ENCODE data around the gene UBE2Q1.

The UBE2Q1 gene

DNA sequence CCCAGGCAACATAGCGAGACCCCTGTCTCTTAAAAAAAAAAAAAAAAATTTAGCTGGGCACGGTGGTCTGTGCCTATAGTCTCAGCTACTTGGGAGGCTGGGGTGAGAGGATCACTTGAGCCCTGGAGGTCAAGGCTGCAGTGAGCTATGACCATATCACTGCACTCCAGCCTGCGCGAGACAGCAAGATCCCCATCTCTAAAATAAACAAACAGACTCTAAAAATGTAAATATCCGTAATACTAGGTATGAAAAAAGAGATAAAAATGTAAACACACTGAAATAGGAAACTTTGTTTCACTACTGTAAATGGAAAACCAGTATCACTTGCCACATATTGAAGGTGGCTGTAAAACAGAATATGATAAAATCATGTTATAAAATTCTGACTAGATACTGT lies 32.3 kb upstream of the UBE2Q1 start:
- no peak for DNase-seq
- Histone ChIP-seq H3K27me3 (no peaks in the 10 kb centered on the region), H3K4me1 (peaks cover 8% of the 10 kb centered on the region), H3K36me3 (peaks cover 94% of the 10 kb centered on the region), H3K9me3 (no peaks in the 10 kb centered on the region), H3K4me3 (ENCODE audit: low read depth, low read length) (no peak overlapping the region)
- TF ChIP-seq, protein P1, sequence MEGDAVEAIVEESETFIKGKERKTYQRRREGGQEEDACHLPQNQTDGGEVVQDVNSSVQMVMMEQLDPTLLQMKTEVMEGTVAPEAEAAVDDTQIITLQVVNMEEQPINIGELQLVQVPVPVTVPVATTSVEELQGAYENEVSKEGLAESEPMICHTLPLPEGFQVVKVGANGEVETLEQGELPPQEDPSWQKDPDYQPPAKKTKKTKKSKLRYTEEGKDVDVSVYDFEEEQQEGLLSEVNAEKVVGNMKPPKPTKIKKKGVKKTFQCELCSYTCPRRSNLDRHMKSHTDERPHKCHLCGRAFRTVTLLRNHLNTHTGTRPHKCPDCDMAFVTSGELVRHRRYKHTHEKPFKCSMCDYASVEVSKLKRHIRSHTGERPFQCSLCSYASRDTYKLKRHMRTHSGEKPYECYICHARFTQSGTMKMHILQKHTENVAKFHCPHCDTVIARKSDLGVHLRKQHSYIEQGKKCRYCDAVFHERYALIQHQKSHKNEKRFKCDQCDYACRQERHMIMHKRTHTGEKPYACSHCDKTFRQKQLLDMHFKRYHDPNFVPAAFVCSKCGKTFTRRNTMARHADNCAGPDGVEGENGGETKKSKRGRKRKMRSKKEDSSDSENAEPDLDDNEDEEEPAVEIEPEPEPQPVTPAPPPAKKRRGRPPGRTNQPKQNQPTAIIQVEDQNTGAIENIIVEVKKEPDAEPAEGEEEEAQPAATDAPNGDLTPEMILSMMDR (IDR thresholded peaks at IDR 0.05; ENCODE audit: low read depth, low read length), result no peak

DNA sequence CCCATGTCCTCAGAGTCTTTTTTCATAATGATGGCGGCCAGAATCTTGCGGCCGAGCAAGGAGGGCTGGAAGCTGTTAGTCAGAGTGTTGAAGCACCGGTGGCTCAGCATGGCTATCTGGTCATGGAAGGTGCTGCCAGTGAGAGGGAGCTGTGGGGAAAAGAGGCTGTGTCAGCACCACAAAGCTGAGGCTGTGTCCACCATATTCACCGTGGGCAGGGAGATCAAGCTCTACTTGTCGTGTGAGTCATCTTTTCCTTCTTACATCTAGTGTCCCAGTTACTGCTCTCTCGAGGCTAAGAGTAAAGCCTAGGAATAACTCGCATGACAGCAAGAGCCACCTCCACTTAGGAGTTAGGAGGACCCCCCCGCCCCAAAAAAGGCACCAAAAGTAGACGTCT lies 31.3 kb upstream of the UBE2Q1 start:
- Histone ChIP-seq H3K27me3 (no peaks in the 10 kb centered on the region), H3K4me3 (ENCODE audit: low read depth, low read length) (no peak overlapping the region), H3K36me3 (peaks cover 96% of the 10 kb centered on the region), H3K9me3 (no peaks in the 10 kb centered on the region), H3K4me1 (peaks cover 18% of the 10 kb centered on the region)
- TF ChIP-seq, protein P1 (IDR thresholded peaks at IDR 0.05; ENCODE audit: low read depth, low read length), result no peak
- DNase-seq, result no peak

DNA sequence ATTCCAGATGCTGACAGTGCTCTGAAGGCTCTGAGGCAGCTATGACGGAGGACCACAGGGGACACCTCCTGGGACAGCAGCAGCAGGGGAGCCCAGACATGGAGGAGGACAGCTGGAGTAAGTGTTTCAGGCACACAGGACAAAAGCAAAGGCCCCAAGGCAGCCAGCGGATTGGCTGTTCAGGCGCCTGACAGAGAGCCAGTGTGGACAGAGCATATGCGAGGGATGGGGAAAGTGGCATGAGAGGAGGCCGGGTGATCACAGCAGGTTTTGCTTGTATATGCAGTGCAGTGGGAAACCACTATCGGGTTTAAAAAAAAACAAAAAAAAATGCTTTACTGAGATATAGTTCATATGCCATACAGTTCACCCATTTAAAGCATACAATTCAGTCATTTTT lies 28.2 kb upstream of the UBE2Q1 start:
- TF ChIP-seq, protein P1 (IDR thresholded peaks at IDR 0.05; ENCODE audit: low read depth, low read length), result no peak
- no peak for DNase-seq
- H3K4me1 ChIP-seq, result peaks cover 31% of the 10 kb centered on the region

GRCh38 chr1:154586231-154586630 lies 27.8 kb upstream of the UBE2Q1 start:
- no peak for DNase-seq
- H3K27me3 ChIP-seq, result no peaks in the 10 kb centered on the region
- peaks cover 100% of the 10 kb centered on the region for H3K36me3 ChIP-seq
- H3K9me3 ChIP-seq, result no peaks in the 10 kb centered on the region
- no peak overlapping the region for H3K4me3 ChIP-seq (ENCODE audit: low read depth, low read length)
- H3K4me1 ChIP-seq, result peaks cover 31% of the 10 kb centered on the region
- TF ChIP-seq, protein P1 (IDR thresholded peaks at IDR 0.05; ENCODE audit: low read depth, low read length), result no peak

More for the DNA sequence above, 28.2 kb upstream of the UBE2Q1 start:
- H3K4me3 ChIP-seq (ENCODE audit: low read depth, low read length), result no peak overlapping the region
- H3K9me3 ChIP-seq, result no peaks in the 10 kb centered on the region
- H3K36me3 ChIP-seq, result peaks cover 100% of the 10 kb centered on the region
- H3K27me3 ChIP-seq, result no peaks in the 10 kb centered on the region

GRCh38 chr1:154584267-154584994 lies 26.0 kb upstream of the UBE2Q1 start:
- TF ChIP-seq, protein P1 (IDR thresholded peaks at IDR 0.05; ENCODE audit: low read depth, low read length), result peak; percentile 56
- no peak for DNase-seq
- no peak overlapping the region for H3K4me3 ChIP-seq (ENCODE audit: low read depth, low read length)
- H3K4me1 ChIP-seq, result peaks cover 31% of the 10 kb centered on the region
- H3K9me3 ChIP-seq, result no peaks in the 10 kb centered on the region
- no peaks in the 10 kb centered on the region for H3K27me3 ChIP-seq
- H3K36me3 ChIP-seq, result peaks cover 100% of the 10 kb centered on the region

- no peak overlapping the region for H3K4me3 ChIP-seq (ENCODE audit: low read depth, low read length)
- TF ChIP-seq, protein P1 (IDR thresholded peaks at IDR 0.05; ENCODE audit: low read depth, low read length), result no peak
- peaks cover 99% of the 10 kb centered on the region for H3K36me3 ChIP-seq
- DNase-seq, result peak; percentile 76
- no peaks in the 10 kb centered on the region for H3K9me3 ChIP-seq
- no peaks in the 10 kb centered on the region for H3K27me3 ChIP-seq
- peaks cover 31% of the 10 kb centered on the region for H3K4me1 ChIP-seq
These were observed 25.3 kb upstream of the UBE2Q1 start for GRCh38 chr1:154583773-154584172.
